ENCODE results near the gene PDGFB.

PDGFB gene

GRCh38 chr22:39284983-39285382, 40.2 kb upstream of the PDGFB start:
- Histone ChIP-seq H3K27me3 (peaks cover 37% of the 10 kb centered on the region), H3K4me3 (ENCODE audit: low read depth in 1 of 2, low read length in 1 of 2) (no peak overlapping the region), H3K4me1 (ENCODE audit: control insufficient read depth in 1 of 2, insufficient read depth in 1 of 2, low read depth in 1 of 2, low read length in 1 of 2) (peaks cover 19 to 20% of the 10 kb centered on the region in 2 experiments), H3K27ac (no peak overlapping the region), H3K9me3 (peaks cover 5% of the 10 kb centered on the region), H3K36me3 (no peaks in the 10 kb centered on the region)
- TF ChIP-seq CTCF (IDR thresholded peaks at IDR 0.05), result no peak

GRCh38 chr22:39284142-39284980, 39.6 kb upstream of the PDGFB start:
- Histone ChIP-seq H3K27ac (no peak overlapping the region), H3K4me1 (ENCODE audit: control insufficient read depth in 1 of 2, insufficient read depth in 1 of 2, low read depth in 1 of 2, low read length in 1 of 2) (peaks cover 19 to 20% of the 10 kb centered on the region in 2 experiments), H3K36me3 (no peaks in the 10 kb centered on the region), H3K9me3 (peaks cover 5% of the 10 kb centered on the region), H3K4me3 (ENCODE audit: low read depth in 1 of 2, low read length in 1 of 2) (no peak overlapping the region), H3K27me3 (peaks cover 43% of the 10 kb centered on the region)
- TF ChIP-seq CTCF (IDR thresholded peaks at IDR 0.05), result no peak

- Histone ChIP-seq H3K4me1 (ENCODE audit: control insufficient read depth in 1 of 2, insufficient read depth in 1 of 2, low read depth in 1 of 2, low read length in 1 of 2) (peaks cover 19 to 20% of the 10 kb centered on the region in 2 experiments), H3K4me3 (ENCODE audit: low read depth in 1 of 2, low read length in 1 of 2) (no peak overlapping the region), H3K27me3 (peaks cover 52% of the 10 kb centered on the region), H3K36me3 (no peaks in the 10 kb centered on the region), H3K27ac (no peak overlapping the region), H3K9me3 (peaks cover 5% of the 10 kb centered on the region)
- TF ChIP-seq CTCF (IDR thresholded peaks at IDR 0.05), result no peak
These were observed 38.8 kb upstream of the PDGFB start for GRCh38 chr22:39283322-39284141.

- TF ChIP-seq CTCF (IDR thresholded peaks at IDR 0.05), result no peak
- no peak overlapping the region for H3K4me3 ChIP-seq (ENCODE audit: low read depth in 1 of 2, low read length in 1 of 2)
- no peaks in the 10 kb centered on the region for H3K36me3 ChIP-seq
- H3K4me1 ChIP-seq (ENCODE audit: control insufficient read depth in 1 of 2, insufficient read depth in 1 of 2, low read depth in 1 of 2, low read length in 1 of 2), result peaks cover 18% of the 10 kb centered on the region in 2 experiments
- H3K27ac ChIP-seq, result no peak overlapping the region
- H3K9me3 ChIP-seq, result peaks cover 5% of the 10 kb centered on the region
- H3K27me3 ChIP-seq, result peaks cover 59% of the 10 kb centered on the region
These were observed 38.0 kb upstream of the PDGFB start for GRCh38 chr22:39282645-39283321.

- TF ChIP-seq CTCF (IDR thresholded peaks at IDR 0.05), result no peak
- Histone ChIP-seq H3K36me3 (no peaks in the 10 kb centered on the region), H3K4me1 (ENCODE audit: control insufficient read depth in 1 of 2, insufficient read depth in 1 of 2, low read depth in 1 of 2, low read length in 1 of 2) (peaks cover 2 to 3% of the 10 kb centered on the region in 2 experiments), H3K4me3 (ENCODE audit: low read depth in 1 of 2, low read length in 1 of 2) (no peak overlapping the region), H3K27me3 (peaks cover 76% of the 10 kb centered on the region), H3K27ac (no peak overlapping the region), H3K9me3 (peaks cover 5% of the 10 kb centered on the region)
These were observed 36.3 kb upstream of the PDGFB start for GRCh38 chr22:39281126-39281525.

Data from neutrophil (primary cell).